HG03378 (cell line): Measurements from ENCODE around the gene ZNHIT1.
"Not testable (repeated sequence)": the region's sequence is repeated elsewhere in the genome, so short reads cannot be mapped to it uniquely, and the experiment has no call there.

Source experiments
- ATAC-seq: cut with Tn5 transposase; IDR thresholded peaks from one replicate; pipeline ENCODE4 v1.9.1; 2021; ENCODE audit warnings: mild to moderate bottlenecking, moderate library complexity; ENCODE audit not compliant: unreplicated experiment

Gene ZNHIT1

GRCh38 chr7:101186844-101187428 lies 31.0 kb upstream of the ZNHIT1 start:
- ATAC-seq: no peak

DNA sequence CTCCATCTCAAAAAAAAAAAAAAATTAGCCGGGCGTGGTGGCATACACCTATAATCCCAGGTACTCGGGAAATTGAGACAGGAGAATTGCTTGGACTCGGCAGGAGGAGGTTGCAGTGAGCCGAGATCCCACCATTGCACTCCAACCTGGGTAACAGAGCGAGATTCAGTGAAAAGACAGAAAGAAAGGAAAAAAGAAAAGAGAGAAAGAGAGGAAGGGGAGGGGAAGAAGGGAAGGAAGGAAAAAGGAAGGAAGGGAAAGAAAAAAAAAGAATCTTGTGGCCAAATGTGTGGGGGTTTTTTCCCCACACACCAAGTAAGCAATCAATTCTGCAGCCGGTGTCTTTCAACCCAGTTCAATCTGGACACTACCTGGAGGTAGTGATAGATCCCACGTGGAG lies 28.9 kb upstream of the ZNHIT1 start:
- no peak for ATAC-seq

DNA sequence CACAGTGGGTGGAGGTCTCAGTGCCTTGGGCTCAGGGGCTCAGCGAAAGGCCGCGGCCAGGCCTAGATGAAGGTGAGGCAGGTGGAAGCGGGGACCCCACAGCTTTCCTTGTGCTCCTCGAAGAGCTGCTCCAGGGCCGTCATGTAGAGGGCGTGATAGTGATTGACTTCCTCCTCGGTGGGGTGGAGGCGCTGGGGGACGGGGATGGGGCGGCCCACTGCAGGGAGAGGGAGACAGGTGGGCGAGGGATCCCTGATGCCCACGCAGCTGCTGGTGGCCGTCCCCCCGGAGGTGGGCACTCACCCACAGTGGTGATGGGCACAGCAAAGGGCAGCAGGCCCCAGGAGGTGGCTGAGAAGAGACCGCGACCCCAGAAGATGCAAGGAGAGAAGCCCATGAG lies 22.1 kb upstream of the ZNHIT1 start:
- ATAC-seq: no peak

DNA sequence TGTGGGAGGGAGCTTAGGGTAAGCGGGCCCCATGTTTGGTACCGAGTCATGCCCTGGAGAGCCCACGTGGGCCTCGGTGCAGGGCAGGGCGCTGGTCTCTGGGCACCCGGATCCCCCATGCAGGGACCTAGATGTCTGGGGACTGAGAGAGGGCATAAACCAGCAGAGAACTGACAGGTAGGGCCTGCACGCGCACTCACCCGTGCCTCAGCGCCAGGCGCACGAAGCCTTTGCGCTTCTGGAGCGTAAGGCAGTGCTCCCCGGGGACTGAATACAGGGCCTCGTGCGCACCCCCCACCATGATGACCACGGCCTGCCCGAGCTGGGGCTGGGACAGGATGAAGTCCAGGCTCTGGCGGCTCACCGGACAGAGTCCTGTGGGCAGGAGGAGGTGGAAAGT lies 20.0 kb upstream of the ZNHIT1 start:
- ATAC-seq: no peak

- no peak for ATAC-seq
Measured at GRCh38 chr7:101198476-101198875, 19.5 kb upstream of the ZNHIT1 start.

DNA sequence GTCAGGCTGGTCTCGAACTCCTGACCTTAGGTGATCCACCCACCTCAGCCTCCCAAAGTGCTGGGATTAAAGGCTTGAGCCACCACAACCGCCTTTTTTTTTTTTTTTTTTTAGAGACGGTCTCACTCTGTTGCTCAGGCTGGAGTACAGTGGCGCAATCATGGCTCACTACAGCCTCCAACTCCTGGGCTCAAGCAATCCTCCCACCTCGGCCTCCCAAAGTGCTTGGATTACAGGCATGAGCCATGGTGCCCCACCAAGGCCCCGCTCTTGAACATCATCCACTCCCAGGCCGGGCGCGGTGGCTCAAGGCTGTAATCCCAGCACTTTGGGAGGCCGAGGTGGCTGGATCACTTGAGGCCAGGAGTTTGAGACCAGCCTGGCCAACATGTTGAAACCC lies 18.4 kb upstream of the ZNHIT1 start:
- ATAC-seq: not testable (repeated sequence)

DNA sequence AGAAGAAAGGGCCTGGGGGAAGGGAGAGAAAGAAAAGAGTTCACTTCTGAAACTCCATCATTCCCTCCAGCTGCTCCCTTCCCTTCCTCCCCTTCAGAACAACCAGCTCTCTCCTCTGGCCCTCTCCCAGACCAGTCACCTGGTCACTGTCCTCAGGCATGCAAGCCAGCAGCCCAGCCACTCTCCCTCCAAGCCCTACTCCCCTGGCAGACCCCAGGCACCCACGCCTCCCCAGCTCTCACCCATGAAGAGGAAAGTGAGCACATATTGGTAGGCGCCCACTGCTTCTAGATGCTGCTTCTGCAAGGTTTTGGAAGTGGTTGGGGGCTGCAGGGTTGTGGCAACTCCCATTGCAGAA lies 17.5 kb upstream of the ZNHIT1 start:
- no peak for ATAC-seq

GRCh38 chr7:101200862-101201599 lies 16.9 kb upstream of the ZNHIT1 start, which contains the start of gene MOGAT3:
MOGAT3 (minus strand) TSS chr7:101201036; CDS start chr7:101200854, 182 bp downstream.
- ATAC-seq: no peak

GRCh38 chr7:101201695-101202602 lies 16.0 kb upstream of the ZNHIT1 start:
- no peak for ATAC-seq

GRCh38 chr7:101202603-101202918 lies 15.4 kb upstream of the ZNHIT1 start:
- no peak for ATAC-seq

GRCh38 chr7:101203740-101204738 lies 13.9 kb upstream of the ZNHIT1 start:
- not testable (repeated sequence) for ATAC-seq

DNA sequence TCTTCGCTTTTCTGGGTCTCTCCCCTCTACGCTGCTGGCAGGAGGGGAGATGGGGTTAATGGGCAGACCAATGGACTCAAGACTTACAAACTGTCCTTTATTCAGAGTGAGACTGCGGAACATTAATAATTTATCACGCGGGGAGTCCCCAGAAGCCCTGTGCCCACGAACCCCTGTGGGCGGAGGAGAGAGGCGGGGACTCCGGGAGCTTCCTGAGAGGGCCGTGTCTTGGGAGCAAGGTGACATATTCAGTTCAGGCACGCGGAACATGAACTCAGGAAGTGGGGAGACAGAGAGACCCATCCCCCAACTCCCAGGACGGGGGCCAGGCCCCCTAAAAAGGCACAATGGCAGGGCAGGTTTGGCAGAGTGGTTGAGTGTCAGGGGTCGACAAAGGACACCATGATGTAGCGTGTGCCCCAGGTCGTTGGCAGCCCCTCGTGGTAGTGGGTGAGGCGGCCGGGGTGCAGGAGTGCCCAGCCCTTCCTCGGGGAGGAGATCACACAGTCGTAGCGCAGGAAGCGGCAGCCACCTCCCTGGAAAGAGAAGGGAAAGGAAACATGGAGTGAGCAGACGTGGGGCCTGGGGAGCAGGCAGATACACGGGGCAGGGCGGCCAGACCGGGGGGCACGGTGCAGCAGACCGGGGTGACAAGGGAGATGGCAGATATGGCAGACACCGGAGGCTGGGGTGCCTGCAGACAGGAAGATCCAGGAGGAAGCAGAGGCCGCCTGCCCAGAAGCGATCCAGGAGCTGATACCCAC lies 11.9 kb upstream of the ZNHIT1 start:
- ATAC-seq: no peak

DNA sequence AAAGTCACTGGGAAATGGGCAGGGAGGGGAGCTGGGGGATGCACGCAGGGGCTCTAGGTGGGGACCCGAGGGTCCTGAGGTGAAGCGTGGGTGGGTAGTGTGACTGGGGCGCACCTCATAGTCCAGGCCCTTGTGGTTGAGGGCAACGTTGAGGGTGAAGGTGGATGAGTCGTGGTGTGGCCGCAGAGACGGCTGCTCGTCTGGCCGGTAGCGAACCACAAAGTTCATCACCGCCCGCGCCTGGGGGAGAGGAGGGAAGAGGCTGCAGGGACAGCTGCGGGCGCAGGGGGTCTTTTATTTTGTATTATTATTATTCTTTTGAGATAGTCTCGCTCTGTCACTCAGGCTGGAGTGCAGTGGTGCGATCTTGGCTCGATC lies 11.3 kb upstream of the ZNHIT1 start:
- ATAC-seq: no peak

- no peak for ATAC-seq
Measured at GRCh38 chr7:101207459-101207858, 10.5 kb upstream of the ZNHIT1 start.

GRCh38 chr7:101208794-101209193 lies 9.2 kb upstream of the ZNHIT1 start:
- ATAC-seq: no peak

GRCh38 chr7:101210143-101210542 lies 7.8 kb upstream of the ZNHIT1 start:
- ATAC-seq: no peak

- ATAC-seq: no peak
Measured at GRCh38 chr7:101211501-101211900, 6.5 kb upstream of the ZNHIT1 start.

DNA sequence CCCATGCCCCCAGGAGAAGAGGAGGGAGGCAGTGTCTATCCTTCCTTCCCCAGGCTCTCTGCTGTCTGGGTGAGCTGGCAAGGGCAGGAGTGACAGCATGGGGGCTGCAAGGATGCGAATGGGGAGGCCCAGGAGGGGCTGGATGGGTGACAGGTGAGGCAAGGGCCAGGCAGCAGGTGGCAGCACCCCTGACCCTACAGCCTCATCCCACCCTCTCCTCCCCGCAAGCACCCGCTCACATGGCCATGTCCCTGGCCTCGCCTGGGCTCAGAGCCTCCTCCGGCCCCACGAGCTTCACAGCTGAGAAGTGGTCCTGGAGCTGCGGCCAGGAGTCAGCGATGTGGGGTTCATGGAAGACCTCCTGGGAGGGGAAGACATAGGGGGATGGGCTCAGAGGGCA lies 6.0 kb upstream of the ZNHIT1 start:
- no peak for ATAC-seq

DNA sequence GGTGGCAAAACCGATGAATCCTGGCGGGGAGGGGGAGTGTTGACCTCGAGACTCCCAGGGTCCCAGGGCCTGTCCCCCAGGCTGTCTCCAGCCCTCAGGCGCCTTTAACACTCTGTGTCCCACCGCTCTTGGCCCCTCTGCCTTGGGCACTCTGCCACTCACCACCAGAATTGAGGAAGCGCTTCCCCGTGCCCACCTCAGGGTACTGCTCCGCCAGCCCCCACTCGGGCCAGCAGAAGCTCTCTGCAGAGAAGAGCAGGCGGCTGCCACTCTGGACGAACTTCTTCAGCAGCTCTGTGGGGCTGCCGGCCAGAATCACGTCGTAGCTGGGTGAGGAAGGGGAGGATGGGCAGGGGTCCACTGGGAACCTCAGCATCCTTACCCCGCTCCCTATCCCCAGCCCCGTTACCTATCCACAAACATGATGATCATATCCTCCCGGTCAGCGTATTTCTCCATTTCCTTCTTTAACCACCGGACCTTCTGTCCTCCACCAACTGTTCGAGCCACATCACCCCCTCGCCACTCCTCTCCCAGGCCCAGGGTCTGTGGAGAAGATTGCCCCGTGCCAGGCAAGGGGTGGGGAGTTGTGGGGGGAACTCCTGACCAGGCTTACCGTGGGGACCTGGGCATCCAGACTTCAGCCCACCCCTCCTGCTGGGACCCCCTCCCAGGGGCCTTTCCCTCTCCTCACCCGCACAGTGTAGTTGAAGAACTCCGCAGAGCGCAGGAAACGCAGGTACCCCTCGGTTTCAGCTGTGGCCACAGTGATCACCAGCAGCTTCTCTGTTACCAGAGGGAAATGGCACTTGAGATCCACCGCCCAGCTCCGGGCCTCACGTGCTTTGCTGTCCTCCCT lies 1.7 kb upstream of the ZNHIT1 start:
- ATAC-seq: no peak
